Activated CD4-positive, alpha-beta T cell treated with anti-CD3 and anti-CD28 coated beads for 1 hour (primary cell): Measurements from ENCODE around the gene OR51B4.

Experiments used
- DNase-seq: peaks from one replicate; pipeline ENCODE4 v3.0.0-alpha.2; 2020

OR51B4 gene

DNA sequence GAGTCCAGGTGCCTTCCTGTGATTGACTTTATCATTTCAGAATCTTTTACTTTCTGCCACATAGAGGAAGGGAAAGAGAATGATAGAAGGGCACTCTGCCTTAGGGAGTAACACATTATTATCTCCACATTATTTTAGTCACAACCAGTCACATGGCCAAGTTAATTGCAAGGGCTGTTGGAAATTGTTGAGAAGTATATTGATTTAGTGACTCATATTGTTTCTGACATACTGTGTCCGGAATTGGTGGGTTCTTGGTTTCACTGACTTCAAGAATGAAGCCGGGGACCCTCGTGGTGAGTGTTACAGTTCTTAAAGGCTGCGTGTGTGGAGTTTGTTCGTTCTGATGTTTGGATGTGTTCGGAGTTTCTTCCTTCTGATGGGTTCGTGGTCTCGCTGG lies 8.7 kb downstream of the OR51B4 start:
- DNase-seq: no peak

DNA sequence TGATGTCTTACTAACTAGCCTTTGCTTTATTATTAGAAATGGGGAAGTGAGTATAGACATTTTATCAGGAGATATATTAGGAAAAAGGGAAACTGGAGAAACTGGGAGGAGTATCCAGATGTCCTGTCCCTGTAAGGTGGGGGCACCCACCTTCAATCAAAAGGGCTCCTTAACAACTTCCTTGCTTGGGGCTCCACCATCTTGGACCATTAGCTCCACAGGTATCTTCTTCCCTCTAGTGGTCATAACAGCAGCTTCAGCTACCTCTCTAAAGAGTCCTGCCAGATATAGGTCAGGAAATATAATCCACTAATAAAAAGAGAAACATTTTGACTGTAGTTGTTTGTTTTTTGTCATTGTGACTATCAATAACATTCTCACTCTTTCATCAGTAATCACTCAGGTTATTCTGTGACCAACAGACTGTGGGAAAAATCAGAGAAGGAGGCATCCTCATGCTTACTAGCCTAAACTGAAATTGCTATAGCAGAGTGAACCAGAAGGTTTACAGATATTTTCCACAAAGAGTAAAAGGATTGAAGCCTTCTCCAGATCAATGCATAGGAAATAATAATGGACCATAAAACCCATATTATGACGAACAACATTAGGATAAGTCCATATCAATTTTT lies 10.4 kb downstream of the OR51B4 start:
- DNase-seq: no peak

- DNase-seq: no peak
These were observed 11.6 kb downstream of the OR51B4 start for GRCh38 chr11:5290106-5290505.

DNA sequence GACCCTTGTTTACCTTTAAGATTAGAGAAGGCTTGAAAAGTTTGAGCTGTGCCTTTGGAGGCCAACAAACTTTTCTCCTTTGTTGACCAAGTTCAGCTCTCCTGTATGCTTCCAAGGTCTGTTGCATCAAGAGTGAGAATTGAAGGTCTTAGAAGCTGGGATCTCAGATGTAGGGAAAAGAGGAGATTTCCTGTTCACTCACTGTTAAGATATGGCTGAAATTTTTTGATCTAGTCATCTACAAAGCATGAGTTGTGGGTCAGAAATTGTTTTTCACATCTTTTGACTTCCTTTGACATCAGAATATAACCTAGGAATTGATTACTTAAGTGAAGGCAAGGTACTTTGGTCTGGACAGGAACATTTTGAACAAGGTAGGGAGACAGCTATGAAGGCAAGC lies 12.1 kb downstream of the OR51B4 start:
- DNase-seq: no peak

DNA sequence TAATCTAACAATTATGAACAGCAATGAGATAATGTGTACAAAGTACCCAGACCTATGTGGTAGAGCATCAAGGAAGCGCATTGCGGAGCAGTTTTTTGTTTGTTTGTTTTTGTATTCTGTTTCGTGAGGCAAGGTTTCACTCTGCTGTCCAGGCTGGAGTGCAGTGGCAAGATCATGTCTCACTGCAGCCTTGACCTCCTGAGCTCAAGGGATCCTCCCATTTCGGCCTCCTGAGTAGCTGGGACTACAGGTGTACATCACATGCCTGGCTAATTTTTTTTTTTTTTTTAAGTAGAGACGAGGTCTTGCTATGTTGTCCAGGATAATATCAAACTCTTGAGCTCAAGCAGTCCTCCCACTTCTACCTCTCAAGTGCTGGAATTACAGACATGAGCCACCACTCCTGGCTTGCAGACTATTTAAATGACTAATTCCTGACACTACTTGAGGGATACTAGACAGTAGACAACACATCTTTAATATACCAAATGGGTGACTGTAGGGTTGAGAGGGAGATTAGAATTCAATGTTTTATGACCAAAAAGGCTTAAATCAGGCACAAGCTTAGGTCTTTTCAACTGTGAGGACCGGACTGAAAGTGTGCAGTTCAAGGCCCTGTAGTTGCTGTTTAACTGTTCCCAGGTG lies 12.7 kb downstream of the OR51B4 start:
- DNase-seq: no peak

DNA sequence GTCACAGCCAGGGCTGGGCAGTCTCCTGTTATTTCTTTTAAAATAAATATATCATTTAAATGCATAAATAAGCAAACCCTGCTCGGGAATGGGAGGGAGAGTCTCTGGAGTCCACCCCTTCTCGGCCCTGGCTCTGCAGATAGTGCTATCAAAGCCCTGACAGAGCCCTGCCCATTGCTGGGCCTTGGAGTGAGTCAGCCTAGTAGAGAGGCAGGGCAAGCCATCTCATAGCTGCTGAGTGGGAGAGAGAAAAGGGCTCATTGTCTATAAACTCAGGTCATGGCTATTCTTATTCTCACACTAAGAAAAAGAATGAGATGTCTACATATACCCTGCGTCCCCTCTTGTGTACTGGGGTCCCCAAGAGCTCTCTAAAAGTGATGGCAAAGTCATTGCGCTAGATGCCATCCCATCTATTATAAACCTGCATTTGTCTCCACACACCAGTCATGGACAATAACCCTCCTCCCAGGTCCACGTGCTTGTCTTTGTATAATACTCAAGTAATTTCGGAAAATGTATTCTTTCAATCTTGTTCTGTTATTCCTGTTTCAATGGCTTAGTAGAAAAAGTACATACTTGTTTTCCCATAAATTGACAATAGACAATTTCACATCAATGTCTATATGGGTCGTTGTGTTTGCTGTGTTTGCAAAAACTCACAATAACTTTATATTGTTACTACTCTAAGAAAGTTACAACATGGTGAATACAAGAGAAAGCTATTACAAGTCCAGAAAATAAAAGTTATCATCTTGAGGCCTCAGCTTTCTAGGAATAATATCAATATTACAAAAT lies 13.4 kb downstream of the OR51B4 start:
- DNase-seq: no peak

DNA sequence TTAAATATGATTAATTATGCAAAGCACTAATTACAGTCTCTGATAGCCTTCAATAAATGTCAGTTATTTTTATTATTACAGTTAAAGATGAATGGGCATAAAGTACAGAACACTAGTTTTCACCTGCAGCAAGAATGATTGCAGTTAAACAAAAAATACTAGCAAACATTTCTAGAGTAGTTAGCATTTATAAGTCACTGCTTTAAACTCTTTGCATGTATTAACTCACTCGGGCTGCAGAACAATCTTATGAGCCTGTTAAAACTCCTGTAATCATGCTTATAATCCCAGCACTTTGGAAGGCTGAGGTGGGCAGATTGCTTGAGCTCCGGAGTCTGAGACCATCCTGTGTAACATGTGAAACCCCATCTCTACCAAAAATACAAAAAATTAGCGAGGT lies 14.8 kb downstream of the OR51B4 start:
- no peak for DNase-seq

- no peak for DNase-seq
These were observed 15.4 kb downstream of the OR51B4 start for GRCh38 chr11:5286351-5286750.

DNA sequence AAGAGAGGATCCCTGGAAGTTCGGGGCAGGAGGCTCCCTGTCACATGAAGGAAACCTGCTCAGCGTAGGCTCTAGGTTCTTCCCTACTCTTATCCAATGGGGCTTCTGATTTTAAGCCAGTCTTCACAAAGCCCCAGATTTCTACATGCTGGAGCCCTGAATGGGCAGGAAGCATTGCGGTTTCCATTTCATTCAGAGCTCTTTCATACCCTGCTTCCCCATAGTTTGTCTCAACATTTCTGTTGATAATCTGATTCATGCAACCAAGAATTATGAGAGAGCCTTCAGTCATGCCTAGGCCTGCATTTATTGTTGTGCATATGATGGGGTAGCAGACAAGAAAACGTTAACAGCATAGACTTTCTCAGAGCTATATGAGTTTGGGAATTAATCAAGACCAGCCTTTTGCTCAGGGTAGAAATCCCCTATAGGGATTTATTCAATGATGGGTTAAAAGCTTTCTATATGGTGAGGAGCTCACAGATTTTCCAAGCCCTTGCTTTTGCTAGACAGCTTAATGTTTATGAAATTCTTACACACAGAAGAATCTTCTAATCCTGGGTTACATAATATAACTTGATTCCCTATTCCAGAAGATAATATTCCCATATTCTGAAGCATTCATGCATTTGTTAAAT lies 15.9 kb downstream of the OR51B4 start:
- DNase-seq: no peak

GRCh38 chr11:5284637-5285036 lies 17.1 kb downstream of the OR51B4 start:
- DNase-seq: no peak

DNA sequence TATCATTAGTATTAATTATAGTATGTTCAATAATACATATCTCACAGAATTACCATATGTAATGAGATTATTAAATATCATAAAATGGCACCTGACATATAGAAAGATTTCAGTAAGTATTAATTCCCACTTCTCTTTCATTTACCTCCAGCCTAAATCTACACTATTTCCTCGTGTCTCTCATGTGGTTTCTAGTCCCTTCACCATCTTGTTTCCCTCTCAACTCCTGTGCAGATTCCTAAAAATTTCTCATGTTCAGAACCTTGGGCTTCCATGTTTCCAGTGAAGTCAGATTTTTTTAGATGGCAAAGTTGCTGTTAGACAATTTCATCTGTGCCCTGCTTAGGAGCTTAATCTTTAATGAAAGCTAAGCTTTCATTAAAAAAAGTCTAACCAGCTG lies 17.9 kb downstream of the OR51B4 start:
- no peak for DNase-seq

DNA sequence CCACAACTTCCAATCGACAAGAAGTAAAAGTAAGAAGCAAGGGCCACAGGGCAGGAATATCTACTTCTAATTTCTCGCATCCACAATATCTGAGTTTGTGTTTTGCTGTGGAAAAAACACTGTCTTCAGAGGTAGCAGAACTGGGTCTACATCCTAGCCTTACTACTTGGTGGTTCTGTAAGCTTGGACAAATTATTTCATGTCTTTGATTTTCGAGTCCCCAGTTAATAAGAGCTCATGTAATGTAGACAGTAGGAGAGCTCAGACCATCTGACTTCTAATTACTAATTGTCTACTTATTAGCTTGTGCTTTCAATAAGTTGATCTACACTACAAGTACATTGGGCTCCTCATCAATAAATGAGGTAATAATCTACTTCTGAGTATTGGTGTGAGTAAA lies 18.7 kb downstream of the OR51B4 start:
- no peak for DNase-seq

DNA sequence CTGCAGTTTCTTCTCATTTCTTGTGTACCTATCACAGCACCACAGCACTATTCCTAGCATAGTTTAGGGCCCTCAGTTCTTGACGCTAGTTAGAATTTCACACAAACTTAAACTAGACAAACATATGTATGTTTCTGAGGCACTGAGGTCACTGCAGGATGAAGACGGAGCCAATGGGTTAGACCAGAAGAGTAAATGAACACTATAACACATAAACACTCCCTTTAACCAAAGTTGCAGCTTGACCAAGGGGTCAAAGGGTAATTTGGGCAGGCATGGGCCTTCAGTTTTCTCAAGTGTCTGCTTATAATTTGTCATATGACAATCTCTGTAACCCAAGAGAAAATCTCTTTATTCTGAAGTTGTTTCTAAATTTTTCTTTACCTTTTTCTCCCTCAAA lies 19.1 kb downstream of the OR51B4 start:
- no peak for DNase-seq

DNA sequence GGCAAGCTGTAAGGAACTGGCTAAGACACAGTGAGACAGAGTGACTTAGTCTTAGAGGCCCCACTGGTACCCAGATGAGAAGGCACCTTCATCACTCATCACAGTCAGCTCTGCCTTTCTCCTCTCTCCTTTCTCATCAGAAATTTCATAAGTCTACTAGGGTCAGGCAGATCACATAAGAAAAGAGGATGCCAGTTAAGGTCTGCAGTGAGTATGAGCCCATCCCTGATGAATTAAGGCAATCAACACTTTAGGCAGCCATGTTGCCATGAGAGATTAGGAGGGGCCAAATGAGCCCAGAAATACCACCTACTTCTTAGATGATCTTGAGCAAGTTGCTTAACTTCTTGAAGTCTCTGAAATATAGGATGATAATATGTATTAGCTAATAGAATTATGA lies 20.1 kb downstream of the OR51B4 start:
- no peak for DNase-seq

DNA sequence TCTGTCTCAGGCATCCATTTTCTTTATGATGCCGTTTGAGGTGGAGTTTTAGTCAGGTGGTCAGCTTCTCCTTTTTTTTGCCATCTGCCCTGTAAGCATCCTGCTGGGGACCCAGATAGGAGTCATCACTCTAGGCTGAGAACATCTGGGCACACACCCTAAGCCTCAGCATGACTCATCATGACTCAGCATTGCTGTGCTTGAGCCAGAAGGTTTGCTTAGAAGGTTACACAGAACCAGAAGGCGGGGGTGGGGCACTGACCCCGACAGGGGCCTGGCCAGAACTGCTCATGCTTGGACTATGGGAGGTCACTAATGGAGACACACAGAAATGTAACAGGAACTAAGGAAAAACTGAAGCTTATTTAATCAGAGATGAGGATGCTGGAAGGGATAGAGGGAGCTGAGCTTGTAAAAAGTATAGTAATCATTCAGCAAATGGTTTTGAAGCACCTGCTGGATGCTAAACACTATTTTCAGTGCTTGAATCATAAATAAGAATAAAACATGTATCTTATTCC lies 21.1 kb downstream of the OR51B4 start:
- DNase-seq: no peak

DNA sequence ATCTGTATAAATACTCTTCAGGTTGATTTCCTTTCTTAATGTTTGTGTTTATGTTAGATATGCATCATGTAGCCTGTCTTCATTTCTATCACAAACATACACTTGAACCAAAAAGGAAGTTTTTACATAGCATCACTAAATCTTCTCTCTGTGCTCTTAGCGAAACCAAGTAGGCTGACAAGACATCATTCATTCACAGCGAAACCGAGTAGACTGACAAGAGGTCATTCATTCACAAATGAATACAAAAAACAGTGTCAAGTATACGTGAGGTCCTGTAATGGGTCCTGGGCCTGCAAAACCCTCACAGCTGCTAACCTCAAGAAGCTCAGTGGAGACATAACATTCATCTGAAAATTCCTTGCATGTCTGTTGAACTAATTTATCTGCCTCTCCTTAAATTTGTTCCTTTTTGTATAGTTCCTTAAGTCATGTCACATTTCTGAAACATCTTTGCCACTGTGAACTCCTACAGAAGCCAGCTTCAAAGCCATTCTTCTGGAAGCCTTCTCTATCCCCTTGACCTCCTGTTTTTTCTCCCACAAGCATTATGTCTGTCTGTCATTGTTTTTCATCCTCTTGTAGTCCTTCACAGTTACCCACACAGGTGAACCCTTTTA lies 22.2 kb downstream of the OR51B4 start:
- no peak for DNase-seq

- no peak for DNase-seq
These were observed 23.9 kb downstream of the OR51B4 start for GRCh38 chr11:5277807-5278382.

- no peak for DNase-seq
These were observed 25.0 kb downstream of the OR51B4 start for GRCh38 chr11:5276697-5277096.

- no peak for DNase-seq
These were observed 26.2 kb downstream of the OR51B4 start for GRCh38 chr11:5275369-5276110.

- DNase-seq: no peak
These were observed 27.4 kb downstream of the OR51B4 start for GRCh38 chr11:5274395-5274794.

GRCh38 chr11:5272395-5273017 lies 29.2 kb downstream of the OR51B4 start:
- DNase-seq: no peak
